ES-I3 (cell line): ENCODE measurements around the gene ACTRT2.

Experiments used
- H3K36me3 ChIP-seq: 2 replicates; pipeline ENCODE4 v1.6.1; 2013; ENCODE audit warnings: mild to moderate bottlenecking, low read length, control low read depth, moderate library complexity; ENCODE audit not compliant: insufficient read depth
- H3K4me1 ChIP-seq: 2 replicates; pipeline ENCODE4 v1.6.1; 2013; ENCODE audit warnings: mild to moderate bottlenecking, control low read depth, low read length; ENCODE audit not compliant: insufficient read depth
- H3K9ac ChIP-seq: 2 replicates; pipeline ENCODE4 v1.6.1; 2013; ENCODE audit warnings: low read depth, mild to moderate bottlenecking, low read length, moderate library complexity
- H3K9me3 ChIP-seq: 2 replicates; pipeline ENCODE4 v1.6.1; 2013; ENCODE audit warnings: mild to moderate bottlenecking, low read length, moderate library complexity; ENCODE audit not compliant: control insufficient read depth, insufficient read depth

Gene ACTRT2

DNA sequence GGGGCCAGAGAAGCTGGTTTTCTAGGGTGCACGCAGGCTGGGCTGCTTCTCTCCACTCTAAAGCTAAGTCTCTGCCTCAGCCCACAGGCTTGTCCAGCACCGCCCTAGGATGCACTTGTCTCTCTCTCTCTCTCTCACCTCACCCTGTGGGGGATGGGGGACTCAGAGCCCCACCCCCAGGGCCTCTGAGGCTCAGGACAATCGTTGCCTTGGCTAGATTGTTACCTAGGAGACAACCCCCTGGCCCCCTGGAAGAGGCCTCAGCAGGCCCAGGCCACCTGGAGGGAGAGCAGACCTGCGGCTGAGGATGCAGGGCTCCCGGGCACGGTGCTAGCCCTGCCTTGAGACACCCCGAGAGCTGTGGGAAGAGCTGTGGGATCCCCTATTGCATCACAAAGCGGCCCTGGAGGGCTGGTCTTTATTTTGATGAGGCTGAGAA lies at the start of gene ACTRT2:
Gene ACTRT2 (plus strand): TSS at position 235 of the 439 bp plus-strand sequence. CDS start 220 bp downstream, outside the sequence.
- no peaks in the 10 kb centered on the region for H3K4me1 ChIP-seq
- H3K9ac ChIP-seq: no peak within 1 kb of the TSS

DNA sequence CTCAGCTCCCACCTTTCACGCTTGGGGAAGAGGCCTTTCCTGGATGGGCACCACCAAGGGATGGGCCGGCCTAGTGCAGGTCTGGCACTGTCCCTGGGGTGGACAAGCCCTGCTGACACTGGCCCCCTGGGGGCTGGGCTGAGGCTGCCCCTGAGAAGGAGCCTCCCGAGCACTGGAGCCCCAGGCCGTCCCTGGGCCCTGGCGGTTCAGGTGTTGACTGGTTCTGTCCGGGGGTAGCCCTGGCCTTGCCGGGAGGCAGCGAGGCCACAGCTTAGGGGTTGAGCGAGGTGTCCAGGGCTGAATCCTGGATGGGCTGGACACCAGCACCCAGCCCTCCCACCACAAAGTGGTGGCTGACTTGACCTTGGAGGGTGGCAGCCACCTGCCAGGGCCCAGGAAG lies 49.7 kb upstream of the ACTRT2 start:
- Histone ChIP-seq H3K36me3 (no peaks in the 10 kb centered on the region), H3K4me1 (no peaks in the 10 kb centered on the region), H3K9ac (no peak overlapping the region), H3K9me3 (no peaks in the 10 kb centered on the region)

More for the DNA sequence above, at the start of gene ACTRT2:
- H3K9me3 ChIP-seq: no peaks in the 10 kb centered on the region
- H3K36me3 ChIP-seq: no peaks in the 10 kb centered on the region

- Histone ChIP-seq H3K36me3 (no peaks in the 10 kb centered on the region), H3K9me3 (no peaks in the 10 kb centered on the region), H3K9ac (no peak overlapping the region), H3K4me1 (no peaks in the 10 kb centered on the region)
These were observed 49.0 kb upstream of the ACTRT2 start for GRCh38 chr1:2972011-2972878.

DNA sequence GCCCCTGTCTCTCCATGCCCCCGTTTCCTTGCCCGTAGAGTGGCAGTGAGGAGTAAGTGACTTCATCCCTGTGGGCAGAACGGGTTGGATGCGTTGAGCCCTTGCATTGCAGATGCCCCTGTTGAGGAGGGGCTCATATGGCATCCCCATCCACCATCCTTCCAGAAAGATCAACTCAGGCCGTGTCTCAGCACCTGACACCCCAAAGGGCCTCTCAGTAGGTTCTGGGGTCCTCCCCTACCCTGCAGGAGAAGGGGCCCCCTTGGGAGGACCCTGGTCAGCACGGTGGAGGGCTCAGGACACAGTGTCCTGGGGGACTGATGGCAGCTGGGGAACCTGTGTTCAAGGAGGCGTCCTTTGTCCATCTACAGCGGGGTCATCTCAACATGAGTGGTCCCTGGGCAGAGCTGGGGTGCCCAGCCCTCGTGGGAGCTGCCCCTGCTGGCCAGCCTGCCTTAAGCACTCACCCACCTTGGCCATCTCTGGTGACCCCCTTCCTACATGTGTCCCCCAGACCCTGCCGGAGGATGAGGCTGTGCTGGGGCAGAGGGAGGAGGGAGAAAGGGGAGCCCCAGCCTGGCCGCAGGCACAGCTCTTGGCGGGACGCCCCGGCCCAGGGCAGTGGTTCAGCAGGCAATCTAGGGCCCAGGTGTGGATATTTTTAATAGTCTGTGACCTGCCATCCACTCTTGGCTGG lies 48.2 kb upstream of the ACTRT2 start:
- Histone ChIP-seq H3K36me3 (no peaks in the 10 kb centered on the region), H3K9me3 (no peaks in the 10 kb centered on the region), H3K9ac (no peak overlapping the region), H3K4me1 (no peaks in the 10 kb centered on the region)

DNA sequence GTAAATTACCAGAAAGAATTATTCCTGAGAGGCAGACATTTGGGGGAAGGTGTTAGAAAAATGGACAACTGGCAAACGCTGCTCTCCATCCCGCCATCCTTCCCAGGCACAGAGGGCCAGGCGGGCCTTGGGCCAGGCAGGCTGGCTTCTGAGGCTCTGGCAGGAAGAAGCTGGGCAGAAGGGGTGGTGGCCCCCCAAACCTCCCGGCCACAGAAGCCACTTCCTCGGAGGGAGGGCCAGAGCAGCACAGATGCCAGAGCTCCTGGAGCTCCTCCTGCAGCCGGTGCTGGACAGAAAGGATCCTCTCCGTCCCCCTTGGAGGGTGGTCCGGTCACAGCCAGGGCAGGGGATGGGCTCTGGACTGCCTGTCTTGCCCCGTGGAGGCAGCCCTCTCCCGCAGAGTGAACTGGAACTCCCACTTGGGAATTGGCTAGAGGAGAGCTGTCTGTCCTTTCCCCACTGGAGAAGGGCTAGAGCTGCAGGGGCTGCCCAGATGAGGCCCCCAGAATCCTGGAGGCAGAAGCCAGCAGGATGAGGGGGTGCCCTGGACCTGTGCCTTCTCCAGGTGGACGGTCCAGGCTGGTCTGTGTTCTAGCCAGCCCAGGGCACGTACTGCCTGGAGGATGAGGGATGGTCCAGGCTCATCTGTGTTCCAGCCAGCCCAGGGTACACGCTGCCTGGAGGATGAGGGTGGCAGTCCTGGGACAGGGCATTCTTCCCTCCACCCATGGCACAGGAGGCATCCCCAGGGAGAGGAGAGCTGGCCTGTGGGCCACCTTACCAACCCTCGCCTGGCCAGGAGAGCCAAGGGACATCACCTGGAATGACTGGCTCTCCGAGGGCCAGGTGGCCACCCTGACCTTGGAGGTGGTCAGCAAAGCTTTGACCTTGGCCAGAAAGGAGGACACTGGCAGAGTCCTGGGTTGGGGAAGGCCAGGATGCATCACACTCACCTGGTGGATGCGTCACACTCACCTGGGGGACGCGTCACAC lies 47.4 kb upstream of the ACTRT2 start:
- no peak overlapping the region for H3K9ac ChIP-seq
- no peaks in the 10 kb centered on the region for H3K9me3 ChIP-seq
- H3K4me1 ChIP-seq: no peaks in the 10 kb centered on the region
- H3K36me3 ChIP-seq: no peaks in the 10 kb centered on the region

DNA sequence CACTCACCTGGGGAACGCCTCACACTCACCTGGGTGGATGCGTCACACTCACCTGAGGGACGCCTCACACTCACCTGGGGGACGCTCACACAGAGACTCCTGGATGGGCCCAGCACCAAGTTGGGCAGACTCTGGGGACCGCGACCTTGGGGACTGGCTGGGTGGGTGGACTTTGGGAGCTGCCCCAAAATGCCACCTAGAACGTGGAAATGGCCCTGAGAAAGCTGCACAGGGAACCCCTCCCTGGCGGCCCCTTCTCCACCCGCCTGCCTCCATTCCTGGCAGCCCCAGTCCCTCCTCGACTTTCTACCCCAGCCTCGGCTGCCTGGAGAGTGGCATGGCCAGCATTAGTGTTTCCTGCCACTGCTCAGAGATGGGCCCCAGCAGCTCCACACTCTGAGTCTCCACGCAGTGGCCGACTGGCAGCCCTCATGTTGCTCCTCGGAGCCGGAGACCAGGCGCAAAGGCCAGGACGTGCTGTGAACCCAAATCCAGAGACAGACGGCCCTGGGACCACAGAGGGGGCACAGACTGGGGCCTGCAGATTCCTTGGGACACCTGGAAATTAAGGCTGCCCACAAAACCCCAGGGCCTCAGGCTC lies 46.5 kb upstream of the ACTRT2 start:
- no peaks in the 10 kb centered on the region for H3K36me3 ChIP-seq
- H3K4me1 ChIP-seq: no peaks in the 10 kb centered on the region
- H3K9ac ChIP-seq: no peak overlapping the region
- H3K9me3 ChIP-seq: no peaks in the 10 kb centered on the region

DNA sequence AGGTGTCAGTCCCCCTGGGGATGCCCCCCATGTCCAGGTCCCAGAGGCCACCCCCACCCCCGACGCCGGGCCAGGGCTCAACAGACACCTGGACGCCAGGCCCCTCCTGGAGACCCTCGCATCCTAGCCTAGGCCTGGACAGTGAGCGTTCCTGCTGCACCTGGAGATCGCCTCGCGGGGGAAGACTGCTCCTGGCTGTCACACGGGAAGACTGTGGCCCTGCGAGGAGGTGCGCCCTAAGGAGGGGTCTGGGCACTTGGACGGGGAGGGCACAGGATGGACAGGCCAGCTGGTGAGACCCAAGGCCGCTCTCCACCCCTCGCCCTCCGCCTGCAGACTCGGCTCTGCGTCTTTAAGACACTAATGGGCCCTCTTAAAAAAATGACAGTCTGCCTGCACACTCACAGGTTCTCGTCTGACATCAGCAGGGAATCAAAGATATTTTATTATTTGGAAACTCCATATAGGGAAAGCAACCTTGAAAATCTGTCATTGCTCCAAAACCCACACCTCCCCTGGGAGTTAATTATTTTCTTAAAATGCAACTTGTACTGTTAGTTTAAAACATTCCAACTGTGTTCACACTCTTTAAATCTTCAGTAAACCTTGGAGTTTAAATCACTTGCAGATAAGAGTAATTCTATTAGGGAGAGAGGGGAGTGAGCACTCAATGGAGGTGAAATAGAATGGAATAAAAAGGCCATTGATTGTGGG lies 45.6 kb upstream of the ACTRT2 start:
- H3K36me3 ChIP-seq: no peaks in the 10 kb centered on the region
- H3K4me1 ChIP-seq: no peaks in the 10 kb centered on the region
- no peaks in the 10 kb centered on the region for H3K9me3 ChIP-seq

DNA sequence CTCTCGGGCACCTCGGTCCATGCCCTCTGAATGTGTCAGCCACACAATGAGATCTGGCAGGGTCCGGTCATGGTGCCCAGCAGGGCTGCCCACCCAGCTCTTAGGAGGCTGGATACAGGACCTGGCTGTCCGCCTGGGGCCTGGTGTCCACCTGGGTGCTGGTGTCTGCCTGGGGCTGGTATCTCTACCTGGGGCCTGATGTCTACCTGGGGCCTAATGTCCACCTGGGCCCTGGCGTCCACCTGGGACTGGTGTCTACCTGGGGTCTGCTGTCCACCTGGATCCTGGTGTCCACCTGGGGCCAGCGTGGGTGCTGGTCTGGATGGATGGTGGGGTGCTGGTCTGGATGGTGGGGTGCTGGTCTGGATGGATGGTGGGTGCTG lies 45.1 kb upstream of the ACTRT2 start:
- no peaks in the 10 kb centered on the region for H3K36me3 ChIP-seq
- no peaks in the 10 kb centered on the region for H3K4me1 ChIP-seq
- H3K9ac ChIP-seq: no peak overlapping the region
- H3K9me3 ChIP-seq: no peaks in the 10 kb centered on the region

More for the DNA sequence above, 45.6 kb upstream of the ACTRT2 start:
- no peak overlapping the region for H3K9ac ChIP-seq

- Histone ChIP-seq H3K9me3 (no peaks in the 10 kb centered on the region), H3K36me3 (no peaks in the 10 kb centered on the region), H3K4me1 (no peaks in the 10 kb centered on the region), H3K9ac (no peak overlapping the region)
These were observed 43.2 kb upstream of the ACTRT2 start for GRCh38 chr1:2977886-2978611.

GRCh38 chr1:2978691-2979190 lies 42.5 kb upstream of the ACTRT2 start:
- Histone ChIP-seq H3K9ac (no peak overlapping the region), H3K36me3 (no peaks in the 10 kb centered on the region), H3K9me3 (no peaks in the 10 kb centered on the region), H3K4me1 (no peaks in the 10 kb centered on the region)

GRCh38 chr1:2979191-2980072 lies 41.8 kb upstream of the ACTRT2 start:
- Histone ChIP-seq H3K9me3 (no peaks in the 10 kb centered on the region), H3K36me3 (no peaks in the 10 kb centered on the region), H3K4me1 (no peaks in the 10 kb centered on the region), H3K9ac (no peak overlapping the region)
